AG08396 (cell line): ENCODE measurements around the gene AMIGO1.
A peak's percentile ranks its signal among the peaks of the same experiment; 100 is the strongest.

Experiments
- DNase-seq: peaks from one replicate; pipeline ENCODE4 v3.0.0; 2012; ENCODE audit warnings: low spot score, mixed read lengths

Gene AMIGO1

GRCh38 chr1:109532365-109533136, 23.0 kb upstream of the AMIGO1 start:
- peak; percentile 86 for DNase-seq

- DNase-seq = no peak
These were observed 22.4 kb upstream of the AMIGO1 start for GRCh38 chr1:109531826-109532364.

- DNase-seq = no peak
These were observed 21.9 kb upstream of the AMIGO1 start for GRCh38 chr1:109531380-109531779.

- no peak for DNase-seq
These were observed 21.0 kb upstream of the AMIGO1 start for GRCh38 chr1:109530457-109531087.

- DNase-seq = no peak
These were observed 20.4 kb upstream of the AMIGO1 start for GRCh38 chr1:109529881-109530456.

- DNase-seq = no peak
These were observed 19.2 kb upstream of the AMIGO1 start for GRCh38 chr1:109528712-109529111.

GRCh38 chr1:109527846-109528695, 18.5 kb upstream of the AMIGO1 start:
- no peak for DNase-seq

- no peak for DNase-seq
These were observed 17.7 kb upstream of the AMIGO1 start for GRCh38 chr1:109527098-109527811.

- no peak for DNase-seq
These were observed 14.2 kb upstream of the AMIGO1 start for GRCh38 chr1:109523706-109524105.

GRCh38 chr1:109522026-109522425, 12.5 kb upstream of the AMIGO1 start:
- DNase-seq = no peak

- no peak for DNase-seq
These were observed 11.8 kb upstream of the AMIGO1 start for GRCh38 chr1:109521002-109521951.

GRCh38 chr1:109517337-109517736, 7.8 kb upstream of the AMIGO1 start:
- DNase-seq = no peak

GRCh38 chr1:109516872-109517271, 7.3 kb upstream of the AMIGO1 start:
- no peak for DNase-seq

GRCh38 chr1:109514846-109515245, 5.3 kb upstream of the AMIGO1 start:
- no peak for DNase-seq

GRCh38 chr1:109513110-109513710, 3.7 kb upstream of the AMIGO1 start:
- DNase-seq = no peak

- DNase-seq = no peak
These were observed 703 bp downstream of the AMIGO1 start for GRCh38 chr1:109508873-109509175.

GRCh38 chr1:109508001-109508872, 1.3 kb downstream of the AMIGO1 start:
- no peak for DNase-seq

GRCh38 chr1:109504974-109505373, 4.6 kb downstream of the AMIGO1 start:
- no peak for DNase-seq

- no peak for DNase-seq
These were observed 5.6 kb downstream of the AMIGO1 start for GRCh38 chr1:109503935-109504334.
